Measurements from ENCODE around the gene ST3GAL4. TPM values are rescaled to one million over a fixed set of nuclear protein-coding genes. Genes with fewer than 3 reads are reported as not detected.
A peak's percentile ranks its signal among the peaks of the same experiment; 100 is the strongest.

Gene ST3GAL4
- total RNA-seq, 4 donors from 2014 or later: 40.0 to 52.4 (median 40.5) TPM

DNA sequence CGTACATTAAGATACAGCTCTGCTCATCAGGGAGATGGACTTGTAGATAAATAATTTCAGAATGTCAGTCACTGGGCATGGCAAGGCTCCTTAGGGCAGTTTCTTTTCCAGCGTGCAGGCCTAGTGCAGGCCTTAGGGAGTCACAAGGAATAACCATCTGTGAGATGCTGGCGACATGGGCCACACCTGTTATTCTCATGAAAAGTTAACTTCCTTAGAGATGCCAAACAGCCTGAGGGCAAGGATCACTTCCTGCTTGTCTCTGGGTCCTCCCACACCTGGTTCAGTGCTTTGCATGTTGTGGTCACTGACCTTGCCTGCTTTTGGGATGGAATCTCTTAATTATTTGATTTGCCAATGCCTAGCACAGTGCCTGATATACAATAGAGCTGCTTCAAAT lies 70.6 kb downstream of the ST3GAL4 start:
- WGBS: 95% methylated on average over 3 of the region's 3 CpGs
- H3K4me1 ChIP-seq: peaks cover 3 to 20% (median 20%) of the 10 kb centered on the region in 4 donors
- no peak overlapping the region for H3K4me3 ChIP-seq
- H3K36me3 ChIP-seq: no peaks in the 10 kb centered on the region
- H3K9me3 ChIP-seq: no peaks in the 10 kb centered on the region
- no peak overlapping the region for H3K27ac ChIP-seq (replicated peaks in 1 of 4)
- no peaks in the 10 kb centered on the region for H3K27me3 ChIP-seq
- no peak for DNase-seq (ENCODE audit: extremely low spot score)
- no peak for TF ChIP-seq EP300 (IDR thresholded peaks at IDR 0.05)
- no peak for TF ChIP-seq POLR2AphosphoS5 (IDR thresholded peaks at IDR 0.05)
- TF ChIP-seq, protein P1, sequence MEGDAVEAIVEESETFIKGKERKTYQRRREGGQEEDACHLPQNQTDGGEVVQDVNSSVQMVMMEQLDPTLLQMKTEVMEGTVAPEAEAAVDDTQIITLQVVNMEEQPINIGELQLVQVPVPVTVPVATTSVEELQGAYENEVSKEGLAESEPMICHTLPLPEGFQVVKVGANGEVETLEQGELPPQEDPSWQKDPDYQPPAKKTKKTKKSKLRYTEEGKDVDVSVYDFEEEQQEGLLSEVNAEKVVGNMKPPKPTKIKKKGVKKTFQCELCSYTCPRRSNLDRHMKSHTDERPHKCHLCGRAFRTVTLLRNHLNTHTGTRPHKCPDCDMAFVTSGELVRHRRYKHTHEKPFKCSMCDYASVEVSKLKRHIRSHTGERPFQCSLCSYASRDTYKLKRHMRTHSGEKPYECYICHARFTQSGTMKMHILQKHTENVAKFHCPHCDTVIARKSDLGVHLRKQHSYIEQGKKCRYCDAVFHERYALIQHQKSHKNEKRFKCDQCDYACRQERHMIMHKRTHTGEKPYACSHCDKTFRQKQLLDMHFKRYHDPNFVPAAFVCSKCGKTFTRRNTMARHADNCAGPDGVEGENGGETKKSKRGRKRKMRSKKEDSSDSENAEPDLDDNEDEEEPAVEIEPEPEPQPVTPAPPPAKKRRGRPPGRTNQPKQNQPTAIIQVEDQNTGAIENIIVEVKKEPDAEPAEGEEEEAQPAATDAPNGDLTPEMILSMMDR (IDR thresholded peaks at IDR 0.05): no peak
- no peak for TF ChIP-seq POLR2A (IDR thresholded peaks at IDR 0.05; ENCODE audit: low read depth)
- intact Hi-C loops (cut with DNase I): no loop called here

DNA sequence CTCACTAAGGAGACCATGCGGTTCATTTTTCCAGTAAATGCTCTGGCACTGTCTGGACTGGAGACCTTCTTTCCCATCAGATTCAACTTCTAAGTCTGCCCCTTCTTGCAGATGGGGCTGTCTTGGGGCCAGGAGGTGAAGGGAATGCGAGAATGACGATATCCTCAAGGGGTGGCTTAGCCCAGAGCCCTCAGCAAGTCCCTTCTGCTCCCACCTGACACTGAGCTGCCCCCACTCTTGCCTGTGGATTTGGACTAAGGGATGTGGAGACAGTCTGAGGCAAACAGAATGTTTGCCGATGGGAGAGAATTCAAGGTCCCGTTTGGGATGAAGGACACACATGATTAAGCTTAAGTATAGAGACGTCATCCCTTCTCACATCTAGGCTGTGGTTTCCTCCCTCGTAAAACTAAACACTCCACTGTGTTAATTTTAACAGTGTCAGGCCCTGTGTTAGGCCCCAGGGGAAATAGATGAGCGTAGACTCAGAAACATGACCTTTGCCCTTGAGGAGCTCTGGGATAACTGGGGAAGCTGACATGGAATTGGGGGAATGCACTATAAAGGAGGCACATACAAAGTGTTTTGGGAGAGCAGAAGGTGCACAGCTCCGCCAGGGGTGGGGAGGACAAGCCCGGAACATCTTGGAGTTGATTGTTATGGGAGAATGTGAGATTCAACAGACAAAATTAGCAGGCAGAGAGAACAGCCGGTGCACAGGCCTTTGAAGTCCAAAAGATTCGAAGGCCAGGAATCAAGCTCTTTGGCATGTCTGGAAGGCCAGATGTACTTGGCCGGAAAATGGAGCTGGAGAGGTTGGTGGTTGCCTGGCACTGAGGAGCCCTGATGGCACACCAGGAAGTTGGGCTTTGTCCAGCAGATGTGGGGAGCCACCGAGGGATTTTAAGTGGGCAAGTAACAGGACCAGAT lies 71.6 kb downstream of the ST3GAL4 start:
- H3K4me3 ChIP-seq: no peak overlapping the region
- intact Hi-C loops (cut with DNase I): no loop called here
- WGBS: 77% methylated on average over 14 of the region's 14 CpGs
- TF ChIP-seq POLR2AphosphoS5 (IDR thresholded peaks at IDR 0.05) (no peak), EP300 (IDR thresholded peaks at IDR 0.05) (no peak), POLR2A (IDR thresholded peaks at IDR 0.05; ENCODE audit: low read depth) (no peak)
- TF ChIP-seq, protein P1 (IDR thresholded peaks at IDR 0.05): no peak
- no peaks in the 10 kb centered on the region for H3K27me3 ChIP-seq
- H3K27ac ChIP-seq (replicated peaks in 1 of 4): peak overlapping the region in 3 of 4 donors; percentile 38 to 54 (median 52)
- H3K9me3 ChIP-seq: no peaks in the 10 kb centered on the region
- H3K4me1 ChIP-seq: peaks cover 10 to 25% (median 20%) of the 10 kb centered on the region in 4 donors
- no peaks in the 10 kb centered on the region for H3K36me3 ChIP-seq
- no peak for DNase-seq (ENCODE audit: extremely low spot score)

DNA sequence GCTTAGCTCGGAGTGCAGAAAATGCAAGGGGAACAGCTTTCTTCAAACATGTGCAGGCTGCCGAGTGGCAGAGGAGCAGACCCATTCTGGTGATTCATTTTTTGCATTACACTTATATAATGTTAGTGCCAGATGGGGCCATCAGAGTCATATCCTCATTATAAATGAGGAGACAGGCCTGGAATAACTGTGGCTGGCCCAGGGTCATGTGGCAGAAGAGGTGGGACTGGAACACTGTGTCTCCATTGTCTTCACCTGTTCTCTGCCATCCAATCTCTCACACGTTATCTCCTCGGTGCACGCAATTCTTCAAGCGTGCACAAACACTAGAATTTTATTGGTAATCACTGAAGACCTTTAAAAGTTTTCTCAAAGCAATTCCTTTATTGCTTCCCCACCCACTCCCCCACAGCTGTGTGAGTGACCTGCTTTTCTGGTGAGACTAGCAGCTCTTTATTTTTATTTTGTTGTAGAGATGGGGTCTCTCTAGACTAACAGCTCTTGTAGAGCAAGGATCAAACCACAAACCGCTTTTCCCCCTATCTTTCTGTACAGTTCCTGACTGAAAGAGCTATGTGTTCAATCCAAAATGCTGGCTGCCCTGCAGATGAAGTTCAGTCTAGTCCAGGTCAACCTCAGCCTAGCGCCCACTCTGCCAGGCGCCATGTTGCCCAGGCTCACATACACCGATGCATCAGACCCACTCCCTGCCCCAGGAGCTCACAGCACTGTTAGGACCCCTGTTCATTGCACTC lies 75.3 kb downstream of the ST3GAL4 start:
- TF ChIP-seq, protein P1 (IDR thresholded peaks at IDR 0.05): no peak
- TF ChIP-seq POLR2AphosphoS5 (IDR thresholded peaks at IDR 0.05) (no peak), EP300 (IDR thresholded peaks at IDR 0.05) (no peak), POLR2A (IDR thresholded peaks at IDR 0.05; ENCODE audit: low read depth) (no peak)
- DNase-seq (ENCODE audit: extremely low spot score): no peak
- Histone ChIP-seq H3K27me3 (no peaks in the 10 kb centered on the region), H3K4me3 (no peak overlapping the region), H3K4me1 (peaks cover 28 to 43% (median 35%) of the 10 kb centered on the region in 4 donors), H3K9me3 (no peaks in the 10 kb centered on the region), H3K27ac (replicated peaks in 1 of 4) (peak overlapping the region; percentile 63 to 80 (median 70)), H3K36me3 (no peaks in the 10 kb centered on the region)
- intact Hi-C loops (cut with DNase I): no loop called here
- WGBS: 90% methylated on average over 10 of the region's 10 CpGs

DNA sequence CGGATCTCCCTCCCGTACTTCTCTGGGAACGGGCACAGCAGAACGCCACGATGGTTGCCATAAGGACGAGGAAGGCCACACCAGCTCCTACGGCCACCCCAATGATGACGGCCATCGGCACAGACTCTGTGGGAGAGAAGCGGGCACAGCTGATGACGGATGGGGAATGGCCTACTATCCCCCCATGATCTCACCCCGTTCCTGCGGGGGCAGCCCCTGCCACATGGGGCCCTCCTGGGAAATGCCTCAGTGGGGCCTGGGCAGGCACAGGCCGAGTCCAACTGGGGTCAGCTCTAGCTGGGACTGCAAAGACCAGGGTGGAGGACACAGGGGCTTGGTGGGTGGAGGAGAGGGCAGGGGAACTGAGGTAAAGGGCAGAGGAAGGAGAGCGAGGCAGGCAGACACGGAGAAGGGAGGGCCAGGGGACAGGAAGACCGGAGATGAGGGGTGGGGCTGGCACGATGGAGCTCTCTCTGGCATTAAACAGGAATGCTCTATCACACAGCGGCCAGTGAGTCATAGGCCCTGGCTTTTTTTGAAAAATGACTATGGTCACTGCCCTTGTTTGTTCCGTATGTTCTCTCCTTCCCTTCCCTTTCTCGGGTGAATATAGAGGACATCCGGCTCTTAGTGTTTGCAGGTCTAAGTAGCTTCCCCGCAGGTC lies 76.0 kb downstream of the ST3GAL4 start:
- WGBS: 83% methylated on average over 19 of the region's 23 CpGs
- intact Hi-C loops (cut with DNase I): no loop called here
- H3K27ac ChIP-seq (replicated peaks in 1 of 4): peak overlapping the region; percentile 63 to 80 (median 70)

More for the DNA sequence above, 76.0 kb downstream of the ST3GAL4 start:
- DNase-seq (ENCODE audit: extremely low spot score): peak; percentile 94
- no peak overlapping the region for H3K4me3 ChIP-seq
- H3K9me3 ChIP-seq: no peaks in the 10 kb centered on the region
- no peak for TF ChIP-seq POLR2A (IDR thresholded peaks at IDR 0.05; ENCODE audit: low read depth)
- TF ChIP-seq, protein P1 (IDR thresholded peaks at IDR 0.05): no peak
- H3K36me3 ChIP-seq: no peaks in the 10 kb centered on the region
- H3K27me3 ChIP-seq: no peaks in the 10 kb centered on the region
- H3K4me1 ChIP-seq: peaks cover 28 to 43% (median 35%) of the 10 kb centered on the region in 4 donors
